ENCODE data around the gene TSPOAP1. TPM values are rescaled to one million over a fixed set of nuclear protein-coding genes. Genes with fewer than 3 reads are reported as not detected.

The TSPOAP1 gene
- total RNA-seq, 1 donor from 2014 or later: 39.7 TPM

DNA sequence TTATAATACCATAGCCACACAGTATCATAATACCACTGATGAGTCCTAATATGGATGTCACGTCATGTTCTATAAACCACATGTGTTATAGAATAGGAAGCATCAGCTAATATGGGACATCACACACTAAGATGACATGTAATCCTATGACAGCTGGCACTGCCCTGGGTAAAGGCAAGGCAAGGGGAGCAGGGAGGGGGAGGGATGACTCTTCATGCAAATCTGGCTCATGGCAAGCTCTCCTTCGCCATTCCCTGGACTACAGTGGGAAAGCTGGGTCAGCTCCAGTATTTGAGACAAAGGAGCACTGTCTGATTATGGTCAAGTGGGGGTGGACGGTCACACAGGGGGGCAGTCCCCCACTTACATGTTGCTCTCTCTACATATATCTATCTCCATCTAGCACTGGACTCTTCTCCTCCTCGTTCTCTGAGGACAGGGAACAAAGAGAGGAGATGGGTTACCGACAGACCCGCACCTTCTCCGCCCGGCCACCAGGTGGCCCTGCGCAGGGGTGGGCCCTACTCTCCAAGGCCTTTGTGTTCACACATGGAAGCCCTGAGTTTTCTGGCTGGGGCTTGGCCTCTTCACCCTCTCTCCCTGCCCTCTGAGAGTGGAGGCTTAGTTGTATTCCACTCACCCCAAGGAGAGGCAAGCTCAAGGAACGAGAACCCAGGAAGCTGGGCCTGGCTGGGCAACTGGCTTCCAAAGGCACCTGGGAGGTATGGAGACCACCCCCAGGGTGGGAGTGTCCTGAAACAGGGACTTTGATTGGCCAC, 24.4 kb downstream of the TSPOAP1 start:
- H3K4me3 Mint-ChIP-seq (ENCODE audit: unreplicated experiment): no peak overlapping the region
- H3K9me3 Mint-ChIP-seq (ENCODE audit: unreplicated experiment): no peaks in the 10 kb centered on the region
- peaks cover 4% of the 10 kb centered on the region for H3K36me3 Mint-ChIP-seq (ENCODE audit: unreplicated experiment)
- DNase-seq: peak; percentile 74
- peak overlapping the region; percentile 64 for H3K27ac Mint-ChIP-seq (ENCODE audit: unreplicated experiment)
- H3K27me3 Mint-ChIP-seq (ENCODE audit: unreplicated experiment): no peaks in the 10 kb centered on the region
- TF ChIP-seq CTCF (IDR thresholded peaks at IDR 0.05; ENCODE audit: partially characterized antibody, unreplicated experiment): peak; percentile 80
- peaks cover 7% of the 10 kb centered on the region for H3K4me1 Mint-ChIP-seq (ENCODE audit: low read depth, unreplicated experiment)

- Mint-ChIP-seq H3K4me3 (ENCODE audit: unreplicated experiment) (no peak overlapping the region), H3K9me3 (ENCODE audit: unreplicated experiment) (no peaks in the 10 kb centered on the region), H3K27me3 (ENCODE audit: unreplicated experiment) (no peaks in the 10 kb centered on the region), H3K27ac (ENCODE audit: unreplicated experiment) (no peak overlapping the region), H3K4me1 (ENCODE audit: low read depth, unreplicated experiment) (peaks cover 7% of the 10 kb centered on the region), H3K36me3 (ENCODE audit: unreplicated experiment) (peaks cover 4% of the 10 kb centered on the region)
- no peak for TF ChIP-seq CTCF (IDR thresholded peaks at IDR 0.05; ENCODE audit: partially characterized antibody, unreplicated experiment)
- no peak for DNase-seq
Observed at GRCh38 chr17:58302919-58303585, 25.5 kb downstream of the TSPOAP1 start.

DNA sequence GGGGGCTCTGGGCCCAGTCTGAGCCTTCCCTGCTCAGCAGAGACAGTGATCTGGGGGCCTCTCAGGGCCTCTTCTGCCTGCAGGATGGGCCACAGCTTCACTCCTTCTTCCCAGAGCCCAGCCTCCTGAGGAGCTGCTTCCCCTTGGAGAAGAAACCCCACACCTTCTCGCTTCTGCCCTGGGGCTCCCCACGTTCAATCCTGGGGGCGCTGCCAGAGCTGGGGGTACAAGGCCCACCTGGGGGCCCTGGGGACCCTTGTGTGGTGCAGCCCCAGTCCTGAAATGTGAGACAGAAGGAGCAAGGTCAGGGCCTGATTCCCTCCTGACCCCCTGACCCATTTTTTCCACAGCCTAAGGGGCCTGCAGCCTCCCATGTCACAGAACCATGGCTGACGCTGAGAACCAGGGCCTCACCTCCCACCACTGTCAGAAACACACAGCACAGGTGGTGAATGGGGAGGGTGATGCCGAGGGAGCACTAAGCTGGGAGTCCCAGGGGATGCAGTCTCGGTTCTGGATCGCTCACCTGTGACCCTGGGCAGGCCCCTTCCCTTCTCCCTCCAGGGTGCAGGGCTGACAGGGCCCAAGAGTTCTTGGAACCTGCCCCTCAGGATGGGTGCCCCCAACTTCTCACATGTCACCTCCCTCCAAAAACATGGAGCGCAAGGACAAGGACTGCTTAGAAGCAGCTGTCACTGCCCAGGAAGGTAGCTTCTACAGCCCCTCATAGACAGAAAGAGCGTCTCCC, 26.2 kb downstream of the TSPOAP1 start:
- Mint-ChIP-seq H3K36me3 (ENCODE audit: unreplicated experiment) (peaks cover 4% of the 10 kb centered on the region), H3K27ac (ENCODE audit: unreplicated experiment) (no peak overlapping the region), H3K27me3 (ENCODE audit: unreplicated experiment) (no peaks in the 10 kb centered on the region), H3K9me3 (ENCODE audit: unreplicated experiment) (no peaks in the 10 kb centered on the region), H3K4me3 (ENCODE audit: unreplicated experiment) (no peak overlapping the region), H3K4me1 (ENCODE audit: low read depth, unreplicated experiment) (peaks cover 5% of the 10 kb centered on the region)
- DNase-seq: no peak
- TF ChIP-seq CTCF (IDR thresholded peaks at IDR 0.05; ENCODE audit: partially characterized antibody, unreplicated experiment): no peak

DNA sequence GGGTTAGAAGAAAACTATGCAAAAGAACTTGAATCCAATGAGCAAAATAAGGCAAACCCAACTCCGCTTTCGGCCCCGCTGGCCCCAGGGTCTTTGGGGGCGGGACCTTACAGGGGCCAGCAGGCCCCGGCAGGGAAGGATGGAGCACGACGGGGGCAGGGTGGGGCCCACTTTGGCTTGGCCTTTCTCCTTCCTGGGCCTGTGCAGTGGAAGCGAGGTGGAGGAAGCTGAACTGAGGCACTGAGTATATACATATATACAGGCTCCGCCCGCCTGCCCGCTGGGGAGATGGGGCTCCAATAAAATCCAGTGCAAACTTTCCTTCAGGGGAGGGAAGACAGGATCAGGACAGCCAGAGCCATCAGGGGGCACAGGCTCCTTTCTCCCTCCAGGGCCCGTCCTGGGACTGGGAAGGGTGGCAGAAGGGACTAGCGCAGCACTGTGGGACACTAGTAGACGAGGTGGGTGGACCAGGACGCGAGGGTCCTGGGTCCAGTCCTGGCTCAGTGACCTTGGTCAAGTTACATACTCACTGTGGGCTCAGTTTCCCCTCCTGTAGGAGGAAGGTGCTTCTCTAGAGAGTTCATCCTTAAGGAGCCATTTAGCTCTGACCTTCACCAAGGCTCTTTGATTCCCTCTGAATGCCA, 27.0 kb downstream of the TSPOAP1 start:
- Mint-ChIP-seq H3K9me3 (ENCODE audit: unreplicated experiment) (no peaks in the 10 kb centered on the region), H3K27me3 (ENCODE audit: unreplicated experiment) (no peaks in the 10 kb centered on the region), H3K4me3 (ENCODE audit: unreplicated experiment) (no peak overlapping the region), H3K4me1 (ENCODE audit: low read depth, unreplicated experiment) (peaks cover 4% of the 10 kb centered on the region), H3K36me3 (ENCODE audit: unreplicated experiment) (no peaks in the 10 kb centered on the region), H3K27ac (ENCODE audit: unreplicated experiment) (no peak overlapping the region)
- DNase-seq: peak; percentile 8
- no peak for TF ChIP-seq CTCF (IDR thresholded peaks at IDR 0.05; ENCODE audit: partially characterized antibody, unreplicated experiment)

Data from glutamatergic neuron (in vitro differentiated cells).